ENCODE measurements around the gene F10.

The F10 gene

GRCh38 chr13:113192279-113192678, 69.7 kb downstream of the F10 start:
- POLR2A ChIA-PET, result interaction anchor here (3.2 kb wide), 1 partner anchor 17 kb away, joined by 11 read pairs; the partner anchor contains the start of genes CUL4A and PCID2
- CTCF ChIA-PET, result no interaction called here
- no peak for TF ChIP-seq L3MBTL2 (conservative IDR thresholded peaks at IDR 0.05)
- no peak for TF ChIP-seq LEF1 (IDR thresholded peaks at IDR 0.05; ENCODE audit: borderline replicate concordance)
- TF ChIP-seq SP1 (IDR thresholded peaks at IDR 0.05), result no peak
- no peak for TF ChIP-seq ARNT (IDR thresholded peaks at IDR 0.05)
- TF ChIP-seq TARDBP (IDR thresholded peaks at IDR 0.05), result no peak
- no peak for DNase-seq (ENCODE audit: extremely low spot score)

DNA sequence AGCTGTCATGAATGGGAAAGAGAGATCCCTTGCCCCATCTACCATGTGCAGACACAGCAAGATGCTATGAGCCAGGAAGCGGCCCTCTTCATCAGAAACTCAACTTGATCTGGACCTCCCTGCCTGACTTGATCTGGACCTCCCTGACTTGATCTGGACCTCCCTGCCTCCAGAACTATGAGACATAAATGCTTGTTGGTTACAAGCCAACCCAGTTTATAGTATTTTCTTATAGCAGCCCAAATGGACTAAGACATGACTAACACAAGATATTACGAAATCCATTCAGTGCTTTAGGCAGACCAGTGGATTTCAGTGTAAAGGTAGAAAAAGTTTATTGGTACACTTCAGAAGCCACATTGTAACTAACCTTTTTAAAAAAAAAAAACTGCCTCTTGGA, 70.3 kb downstream of the F10 start:
- ChIA-PET POLR2A (interaction anchor here (3.2 kb wide), 1 partner anchor 16 kb away, joined by 11 read pairs; the partner anchor contains the start of genes CUL4A and PCID2), CTCF (no interaction called here)
- TF ChIP-seq ZNF384 (IDR thresholded peaks at IDR 0.05) (no peak), ELF4 (IDR thresholded peaks at IDR 0.05) (no peak), HDGF (IDR thresholded peaks at IDR 0.05; ENCODE audit: borderline replicate concordance) (no peak)
- no peak for DNase-seq (ENCODE audit: extremely low spot score)

DNA sequence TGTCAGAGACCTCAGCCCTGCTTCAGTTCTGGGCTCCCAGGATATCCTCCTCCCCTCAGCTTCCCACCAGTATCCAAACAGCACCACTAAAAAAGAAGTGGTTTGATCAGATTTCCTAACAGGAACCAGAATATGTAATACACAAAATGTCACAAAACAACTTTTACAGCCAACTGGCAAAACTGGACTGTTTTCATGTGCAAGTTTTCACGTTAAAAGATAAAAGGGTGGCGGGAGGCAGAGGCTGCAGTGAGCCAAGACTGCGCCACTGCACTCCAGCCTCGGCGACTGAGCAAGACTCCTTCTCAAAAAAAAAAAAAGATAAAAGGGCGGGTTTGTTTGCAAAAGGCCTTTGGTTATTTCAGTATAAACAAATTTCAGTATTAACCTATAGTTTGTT, 72.8 kb downstream of the F10 start:
- POLR2A ChIA-PET, result no interaction called here
- no peak for TF ChIP-seq LEF1 (IDR thresholded peaks at IDR 0.05; ENCODE audit: borderline replicate concordance)
- no peak for TF ChIP-seq ARNT (IDR thresholded peaks at IDR 0.05)
- TF ChIP-seq HDGF (IDR thresholded peaks at IDR 0.05; ENCODE audit: borderline replicate concordance), result no peak
- no peak for TF ChIP-seq PKNOX1 (IDR thresholded peaks at IDR 0.05)
- no peak for TF ChIP-seq BHLHE40 (IDR thresholded peaks at IDR 0.05; ENCODE audit: borderline replicate concordance)
- no peak for TF ChIP-seq SP1 (IDR thresholded peaks at IDR 0.05)
- no peak for TF ChIP-seq NFRKB (IDR thresholded peaks at IDR 0.05)
- TF ChIP-seq ZNF384 (IDR thresholded peaks at IDR 0.05), result no peak
- TF ChIP-seq SUZ12 (IDR thresholded peaks at IDR 0.05), result no peak
- TF ChIP-seq TARDBP (IDR thresholded peaks at IDR 0.05), result no peak
- TF ChIP-seq FOXM1 (IDR thresholded peaks at IDR 0.05; ENCODE audit: borderline replicate concordance), result no peak
- no peak for TF ChIP-seq FOXA1 (IDR thresholded peaks at IDR 0.05)
- no peak for TF ChIP-seq FOXK2 (IDR thresholded peaks at IDR 0.05)
- no peak for TF ChIP-seq CTBP1 (IDR thresholded peaks at IDR 0.05; ENCODE audit: borderline replicate concordance)
- no peak for TF ChIP-seq ELF4 (IDR thresholded peaks at IDR 0.05)
- CTCF ChIA-PET, result no interaction called here
- no peak for DNase-seq (ENCODE audit: extremely low spot score)

DNA sequence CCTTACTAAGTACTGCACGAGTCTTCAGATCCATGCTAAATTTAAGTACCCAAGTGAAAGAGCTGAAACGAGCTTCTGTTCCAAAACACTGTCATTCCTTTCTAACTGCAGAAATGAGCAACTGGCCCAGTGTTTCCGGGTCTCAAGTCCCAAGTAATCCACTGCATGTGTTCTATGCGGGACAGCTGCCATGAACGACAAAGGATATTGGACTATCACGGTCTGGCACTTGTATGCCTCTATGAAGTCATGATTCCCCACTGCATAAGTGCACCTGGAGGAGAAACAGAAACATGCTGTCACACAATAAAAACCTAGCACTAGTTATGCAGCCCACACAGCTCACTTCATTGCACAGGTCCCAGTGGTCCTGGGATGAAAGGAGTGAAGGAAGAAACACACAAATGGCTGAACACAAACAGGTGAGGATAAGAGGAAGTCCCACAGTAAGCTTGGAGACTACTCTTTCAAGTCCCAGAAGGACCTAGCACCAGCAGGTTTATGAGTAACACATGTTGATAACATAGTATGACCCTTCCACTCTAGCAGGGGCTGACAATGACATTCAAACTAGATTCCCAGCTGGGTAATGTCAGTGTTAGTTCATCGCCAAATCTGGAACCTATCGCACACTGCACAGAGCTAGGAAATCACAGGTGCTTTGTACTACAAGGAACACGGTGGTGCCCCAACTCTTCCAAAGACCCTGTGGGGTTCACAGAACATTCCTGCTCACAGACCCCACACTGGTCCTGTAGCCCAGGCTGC, 74.6 kb downstream of the F10 start:
- DNase-seq (ENCODE audit: extremely low spot score), result no peak
- TF ChIP-seq NFRKB (IDR thresholded peaks at IDR 0.05) (no peak), ZNF384 (IDR thresholded peaks at IDR 0.05) (no peak), FOXK2 (IDR thresholded peaks at IDR 0.05) (no peak), ARNT (IDR thresholded peaks at IDR 0.05) (no peak), LEF1 (IDR thresholded peaks at IDR 0.05; ENCODE audit: borderline replicate concordance) (no peak)
- POLR2A ChIA-PET, result interaction anchor here (1.5 kb wide), 1 partner anchor 12 kb away, joined by 7 read pairs; the partner anchor contains the start of genes CUL4A and PCID2
- CTCF ChIA-PET, result no interaction called here

Data from HEK293T (cell line).